GM18951 (cell line): ENCODE measurements around the gene PRR30.
"Not testable (repeated sequence)": the region's sequence is repeated elsewhere in the genome, so short reads cannot be mapped to it uniquely, and the experiment has no call there.

Experiments used
- POLR2A ChIP-seq: IDR thresholded peaks from 4 replicates; pipeline ENCODE4 v1.6.1; 2011; ENCODE audit warnings: mild to moderate bottlenecking; ENCODE audit not compliant: insufficient read length, insufficient read depth; ENCODE audit errors: extremely low read depth
- in situ Hi-C: fragments of 300-500 bp; cut with MboI; formaldehyde crosslinking; loops from one replicate; pipeline ENCODE4 v1.12.0; 2022; ENCODE audit warnings: low sequenced_read_pairs, mixed read lengths, inconsistent platforms; ENCODE audit not compliant: unreplicated experiment

The PRR30 gene

DNA sequence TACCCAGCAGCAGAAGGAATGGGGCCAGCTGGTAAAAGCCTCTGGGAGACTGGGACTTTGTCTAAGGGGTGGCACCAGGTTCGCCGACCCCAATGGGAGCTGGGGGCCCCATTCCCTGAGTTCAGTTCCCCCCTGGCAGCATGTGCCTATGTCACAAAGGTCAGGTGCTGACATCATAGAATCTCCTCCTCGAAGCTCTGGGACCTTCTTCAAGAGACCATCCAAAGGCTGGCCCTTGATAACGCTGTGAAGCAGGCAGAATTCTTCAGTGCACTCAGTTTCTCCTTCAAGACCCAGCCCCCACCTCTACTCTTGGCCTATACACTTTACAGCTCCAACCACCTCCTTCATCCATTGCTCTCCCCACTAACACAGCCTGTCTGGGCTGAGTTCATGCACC is at the start of gene PRR30:
TSS of gene PRR30 (minus strand) at position 101 of the 400 bp plus-strand sequence. CDS start 1,081 bp downstream, outside the sequence.
- no peak for TF ChIP-seq POLR2A
- in situ Hi-C loops: no loop called here

GRCh38 chr2:27186613-27187345 is 47.6 kb upstream of the PRR30 start:
- in situ Hi-C loops: no loop called here
- no peak for TF ChIP-seq POLR2A

- in situ Hi-C loops: no loop called here
- TF ChIP-seq POLR2A: no peak
Observed at GRCh38 chr2:27185331-27186026, 46.3 kb upstream of the PRR30 start.

GRCh38 chr2:27184115-27184514 is 44.9 kb upstream of the PRR30 start:
- no peak for TF ChIP-seq POLR2A
- in situ Hi-C loops: no loop called here

DNA sequence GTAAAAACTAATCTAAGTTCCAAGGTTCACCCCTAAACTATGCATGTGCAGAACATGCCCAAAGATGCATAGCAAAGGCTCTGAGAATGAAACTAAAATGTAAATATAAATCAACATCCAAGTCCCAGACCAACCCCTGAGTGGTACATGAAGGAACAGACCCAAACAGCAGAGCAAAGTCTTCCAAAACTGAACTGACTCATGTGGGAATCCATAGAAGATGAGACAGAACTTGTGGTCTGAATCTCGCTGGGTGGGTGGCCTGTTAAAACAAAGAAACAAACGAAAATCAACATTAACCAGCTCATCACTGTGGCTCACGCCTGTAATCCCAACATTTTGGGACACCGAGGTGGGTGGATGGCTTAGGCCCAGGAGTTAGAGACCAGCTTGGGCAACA is 43.1 kb upstream of the PRR30 start:
- in situ Hi-C loops: no loop called here
- no peak for TF ChIP-seq POLR2A

DNA sequence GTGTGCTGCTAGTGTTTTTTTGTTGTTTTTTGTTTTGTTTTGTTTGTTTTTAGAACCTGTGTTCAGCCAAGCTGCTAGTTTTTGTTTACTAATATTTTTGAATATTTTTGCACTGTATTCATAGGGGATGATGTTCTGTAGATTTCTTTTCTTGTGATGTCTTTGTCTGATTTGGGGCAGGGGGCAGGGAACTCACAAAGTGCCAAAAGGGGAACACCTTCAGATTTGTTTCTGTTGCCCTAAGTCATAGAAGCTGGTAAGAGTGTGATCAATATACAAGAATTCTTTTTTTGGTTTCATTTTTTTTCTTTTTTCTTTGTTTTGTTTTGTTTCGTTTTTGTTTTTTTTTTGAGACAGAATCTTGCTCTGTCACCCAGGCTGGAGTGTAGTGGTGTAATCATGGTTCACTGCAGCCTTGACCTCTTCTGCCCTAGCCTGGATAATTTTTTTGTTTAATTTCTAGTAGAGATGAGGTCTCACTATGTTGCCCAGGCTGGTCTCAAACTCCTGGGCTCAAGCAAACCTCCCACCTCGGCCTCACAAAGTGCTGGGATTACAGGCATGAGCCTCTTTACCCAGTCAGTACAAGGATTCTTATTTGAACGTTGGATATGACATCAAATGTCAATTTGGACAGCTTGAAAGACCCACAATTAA is 40.3 kb upstream of the PRR30 start:
- in situ Hi-C loops: no loop called here

DNA sequence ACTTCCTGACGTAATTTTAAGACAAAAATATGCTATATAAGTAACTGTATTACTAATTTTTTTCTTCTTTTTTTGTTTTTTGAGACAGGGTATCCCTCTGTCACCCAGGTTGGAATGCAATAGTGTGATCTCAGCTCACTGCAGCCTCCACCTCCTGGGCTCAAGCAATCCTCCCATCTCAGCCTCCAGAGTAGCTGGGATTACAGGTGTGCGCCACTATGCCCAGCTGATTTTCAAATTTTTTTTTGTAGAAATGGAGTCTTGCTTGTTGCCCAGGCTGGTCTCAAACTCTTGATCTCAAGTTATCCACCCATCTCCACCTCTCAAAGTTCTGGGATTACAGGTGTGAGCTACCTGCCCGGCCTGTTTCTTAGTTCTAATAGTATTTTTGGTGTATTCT is 39.3 kb upstream of the PRR30 start:
- no peak for TF ChIP-seq POLR2A
- in situ Hi-C loops: no loop called here

More for the DNA sequence above, 40.3 kb upstream of the PRR30 start:
- TF ChIP-seq POLR2A: no peak

GRCh38 chr2:27177441-27178351 is 38.5 kb upstream of the PRR30 start:
- TF ChIP-seq POLR2A: no peak
- in situ Hi-C loops: no loop called here

DNA sequence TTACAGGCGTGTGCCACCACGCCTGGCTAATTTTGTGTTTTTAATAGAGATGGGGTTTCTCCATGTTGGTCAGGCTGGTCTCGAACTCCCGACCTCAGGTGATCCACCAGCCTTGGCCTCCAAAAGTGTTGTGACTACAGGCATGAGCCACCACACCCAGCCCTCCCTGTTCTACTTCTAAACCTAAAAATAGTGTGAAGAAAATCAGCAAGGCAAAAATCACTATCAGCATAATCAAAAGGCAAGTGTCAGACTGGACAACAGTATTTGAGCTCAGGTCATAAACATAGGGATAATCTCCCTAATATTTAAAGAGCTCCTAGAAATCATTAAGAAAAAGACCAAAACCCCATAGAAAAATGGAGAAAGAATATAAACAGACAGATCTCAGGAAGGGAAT is 36.6 kb upstream of the PRR30 start:
- in situ Hi-C loops: not testable (repeated sequence)

DNA sequence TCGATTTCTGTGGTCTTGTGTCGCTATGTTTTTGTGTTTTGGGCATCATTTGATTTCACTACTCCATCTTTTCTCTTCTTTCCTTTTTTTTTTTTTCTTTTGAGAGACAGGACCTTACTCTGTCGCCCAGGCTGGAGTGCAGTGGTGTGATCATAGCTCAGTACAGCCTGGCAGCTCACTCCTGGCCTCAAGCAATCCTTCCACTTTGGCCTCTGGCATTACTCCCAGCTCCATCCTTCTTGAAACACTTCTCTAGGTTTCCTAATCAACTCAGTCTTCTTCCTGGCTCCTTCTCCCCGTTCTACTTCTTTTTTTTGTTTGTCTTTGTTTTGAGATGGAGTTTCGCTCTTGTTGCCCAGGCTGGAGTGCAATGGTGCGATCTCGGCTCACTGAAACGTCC is 36.1 kb upstream of the PRR30 start:
- TF ChIP-seq POLR2A: no peak
- in situ Hi-C loops: no loop called here

- in situ Hi-C loops: no loop called here
- TF ChIP-seq POLR2A: no peak
Observed at GRCh38 chr2:27174638-27175037, 35.4 kb upstream of the PRR30 start.

- TF ChIP-seq POLR2A: no peak
- in situ Hi-C loops: no loop called here
Observed at GRCh38 chr2:27171351-27171848, 32.2 kb upstream of the PRR30 start.
